WTC11 (cell line): Measurements from ENCODE around the gene NFATC1. TPM values are rescaled to one million over a fixed set of nuclear protein-coding genes. Genes with fewer than 3 reads are reported as not detected.

Source experiments
- ATAC-seq: fragments of 200-7000 bp; cut with Tn5 transposase; 2 replicates; pipeline ENCODE4 v1.10.0; 2021; ENCODE audit warnings: mild to moderate bottlenecking, moderate library complexity
- CTCF ChIA-PET: fragments of 300-600 bp; sonication (Branson Sonifier 250); formaldehyde crosslinking; loops from one replicate; lab custom pipeline; 2021; ENCODE audit warnings: antibody characterized with exemption; lab: Charles Lee
- POLR2A ChIA-PET: fragments of 350-600 bp; sonication (Branson Sonifier 250); formaldehyde crosslinking; loops from one replicate; lab custom pipeline; 2021; ENCODE audit warnings: antibody characterized with exemption; lab: Charles Lee
- DNase-seq: peaks from one replicate; pipeline ENCODE4 v3.0.0; 2021; ENCODE audit warnings: low spot score
- H3K27ac Mint-ChIP-seq: 2 replicates; pipeline ENCODE4 v1.8.0; 2021; ENCODE audit warnings: mixed read lengths
- H3K27me3 Mint-ChIP-seq: 2 replicates; pipeline ENCODE4 v1.8.0; 2021; ENCODE audit warnings: low read depth, mild to moderate bottlenecking, moderate library complexity, mixed read lengths
- H3K36me3 Mint-ChIP-seq: 2 replicates; pipeline ENCODE4 v1.8.0; 2021; ENCODE audit warnings: mixed read lengths
- H3K4me1 Mint-ChIP-seq: 2 replicates; pipeline ENCODE4 v1.8.0; 2022; ENCODE audit warnings: mixed read lengths
- H3K4me3 Mint-ChIP-seq: 2 replicates; pipeline ENCODE4 v1.8.0; 2021; ENCODE audit warnings: mild to moderate bottlenecking, moderate library complexity, mixed read lengths
- H3K9me3 Mint-ChIP-seq: 2 replicates; pipeline ENCODE4 v1.8.0; 2021; ENCODE audit warnings: mixed read lengths
- CREB1 ChIP-seq: sonication (generic); formaldehyde crosslinking; IDR thresholded peaks from 2 replicates; pipeline ENCODE4 v1.8.0; 2023; ENCODE audit warnings: mild to moderate bottlenecking, missing genetic modification reagents
- GABPB1 ChIP-seq: sonication (generic); formaldehyde crosslinking; IDR thresholded peaks from 2 replicates; pipeline ENCODE4 v1.8.1; 2023; ENCODE audit warnings: mild to moderate bottlenecking, missing genetic modification reagents
- GRHL2 ChIP-seq: fragments of 250-450 bp; sonication (Bioruptor Pico); IDR thresholded peaks from 2 replicates; pipeline ENCODE4 v1.8.0; 2022; ENCODE audit warnings: mild to moderate bottlenecking, moderate library complexity; ENCODE audit not compliant: insufficient replicate concordance, severe bottlenecking
- OVOL2 ChIP-seq: fragments of 250-450 bp; sonication (Bioruptor Pico); IDR thresholded peaks from 2 replicates; pipeline ENCODE4 v1.9.0; 2021; ENCODE audit warnings: mild to moderate bottlenecking, borderline replicate concordance
- SMAD4 ChIP-seq: sonication (generic); formaldehyde crosslinking; IDR thresholded peaks from 2 replicates; pipeline ENCODE4 v1.8.0; 2022; ENCODE audit warnings: mild to moderate bottlenecking, missing genetic modification reagents
- TCF7 ChIP-seq: sonication (generic); formaldehyde crosslinking; IDR thresholded peaks from 2 replicates; pipeline ENCODE4 v1.8.0; 2022; ENCODE audit warnings: mild to moderate bottlenecking, low read depth, missing genetic modification reagents, moderate library complexity
- ZNF232 ChIP-seq: sonication (generic); formaldehyde crosslinking; IDR thresholded peaks from 2 replicates; pipeline ENCODE4 v1.8.0; 2022; ENCODE audit warnings: mild to moderate bottlenecking, missing genetic modification reagents
- total RNA-seq: library from RNA; stranded (reverse); gene quantifications from 3 replicates; pipeline ENCODE4 v1.2.3, GENCODE V29; 2021
- TF ChIP-seq, protein P1 (sequence below): fragments of 250-450 bp; sonication (Bioruptor Pico); IDR thresholded peaks from 2 replicates; pipeline ENCODE4 v2.1.2; 2022; ENCODE audit warnings: mild to moderate bottlenecking, moderate library complexity
- TF ChIP-seq, protein P2 (sequence below): sonication (generic); formaldehyde crosslinking; IDR thresholded peaks from 2 replicates; pipeline ENCODE4 v1.8.0; 2022; ENCODE audit warnings: mild to moderate bottlenecking, missing genetic modification reagents
- TF ChIP-seq, protein P3 (sequence below): fragments of 200-600 bp; IDR thresholded peaks from 2 replicates; pipeline ENCODE4 v1.8.0; 2022; ENCODE audit warnings: antibody characterized with exemption
- TF ChIP-seq, protein P4 (sequence below): sonication (generic); formaldehyde crosslinking; IDR thresholded peaks from 2 replicates; pipeline ENCODE4 v1.8.1; 2022; ENCODE audit warnings: low read depth, missing genetic modification reagents, borderline replicate concordance

NFATC1 gene
- total RNA-seq, 1 experiment from 2014 or later: 20.2 TPM

DNA sequence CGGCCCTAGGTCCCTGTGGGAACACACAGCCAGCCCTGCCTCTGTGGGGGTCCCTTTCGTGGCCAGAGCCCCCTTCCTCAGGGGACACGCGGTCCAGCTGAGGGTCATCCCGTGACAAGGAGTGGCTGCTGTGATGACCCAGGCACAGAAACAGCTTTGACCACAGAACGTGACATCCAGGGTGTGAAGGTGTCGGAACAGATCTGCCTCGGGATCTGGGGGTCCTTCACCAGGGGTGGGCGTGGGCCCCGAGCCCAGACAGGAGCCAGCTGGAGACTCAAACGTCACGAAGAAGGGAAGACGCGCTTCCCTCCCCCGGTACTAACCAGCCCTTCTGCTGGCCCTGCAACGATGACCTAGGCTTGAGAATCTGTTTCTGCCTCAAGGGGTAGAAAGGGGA, 75.9 kb downstream of the NFATC1 start (continued):
- TF ChIP-seq, protein P1, sequence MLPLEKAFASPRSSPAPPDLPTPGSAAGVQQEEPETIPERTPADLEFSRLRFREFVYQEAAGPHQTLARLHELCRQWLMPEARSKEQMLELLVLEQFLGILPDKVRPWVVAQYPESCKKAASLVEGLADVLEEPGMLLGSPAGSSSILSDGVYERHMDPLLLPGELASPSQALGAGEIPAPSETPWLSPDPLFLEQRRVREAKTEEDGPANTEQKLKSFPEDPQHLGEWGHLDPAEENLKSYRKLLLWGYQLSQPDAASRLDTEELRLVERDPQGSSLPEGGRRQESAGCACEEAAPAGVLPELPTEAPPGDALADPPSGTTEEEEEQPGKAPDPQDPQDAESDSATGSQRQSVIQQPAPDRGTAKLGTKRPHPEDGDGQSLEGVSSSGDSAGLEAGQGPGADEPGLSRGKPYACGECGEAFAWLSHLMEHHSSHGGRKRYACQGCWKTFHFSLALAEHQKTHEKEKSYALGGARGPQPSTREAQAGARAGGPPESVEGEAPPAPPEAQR (CRISPR knock-in tag): no peak
- TF ChIP-seq GABPB1 (CRISPR knock-in tag): no peak

DNA sequence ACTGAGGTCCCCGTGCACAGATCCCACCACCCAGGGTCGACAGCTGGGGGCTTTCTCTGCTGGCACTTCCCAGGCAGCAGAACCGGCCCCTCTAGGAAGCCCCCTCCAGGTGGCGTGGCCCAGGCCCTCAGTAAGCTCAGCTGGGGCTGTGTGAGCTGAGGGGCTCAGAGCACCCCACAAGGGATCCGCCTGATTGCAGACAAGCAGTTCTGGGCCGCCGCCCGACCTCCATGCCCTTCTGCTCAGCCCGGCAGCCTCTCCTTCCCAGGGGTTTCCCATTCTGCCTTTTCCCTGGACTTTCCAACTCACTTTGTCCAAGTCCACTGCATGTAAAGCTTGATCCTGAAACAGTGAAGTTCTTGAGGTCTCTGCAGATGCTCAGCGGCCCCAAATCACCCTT, 76.4 kb downstream of the NFATC1 start:
- no peak for DNase-seq
- H3K4me3 Mint-ChIP-seq: no peak overlapping the region
- ATAC-seq: no peak
- TF ChIP-seq OVOL2 (CRISPR knock-in tag): 0 out of 2 replicates have a peak, but pooled peaks have one; percentile 4
- TF ChIP-seq, protein P1 (CRISPR knock-in tag): no peak
- H3K9me3 Mint-ChIP-seq: no peaks in the 10 kb centered on the region
- 0 out of 2 replicates have a peak, but pooled peaks cover 4% of the 10 kb centered on the region for H3K4me1 Mint-ChIP-seq
- ChIA-PET POLR2A (interaction anchor here (0.5 kb wide), 1 partner anchor 117 kb away, joined by 5 read pairs; no protein-coding TSS in a partner anchor), CTCF (interaction anchor here (0.8 kb wide), 1 partner anchor 94 kb away, joined by 4 read pairs; no protein-coding TSS in a partner anchor)
- peaks cover 2% of the 10 kb centered on the region; the same call in 1 of the 2 replicates for H3K36me3 Mint-ChIP-seq
- no peaks in the 10 kb centered on the region for H3K27me3 Mint-ChIP-seq
- no peak overlapping the region for H3K27ac Mint-ChIP-seq

DNA sequence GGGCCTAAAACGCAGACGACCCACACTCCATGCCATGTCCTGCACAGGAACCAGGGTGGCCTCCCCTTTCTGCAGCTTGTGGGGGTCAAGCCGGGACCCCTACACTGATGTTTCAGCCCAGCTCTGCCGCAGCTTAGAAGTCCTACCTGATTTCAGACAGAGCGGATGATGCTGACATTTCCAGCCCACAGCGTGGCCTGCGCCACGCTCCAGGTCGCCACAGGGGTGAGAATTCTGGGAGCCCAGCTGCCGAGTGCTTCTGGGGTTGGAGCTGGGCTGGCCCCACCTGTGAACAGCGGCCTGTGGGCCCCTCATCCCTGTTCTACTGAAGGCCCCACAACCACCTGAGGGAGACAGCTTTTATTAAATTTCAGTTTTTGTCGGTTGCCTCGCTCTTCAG, 77.2 kb downstream of the NFATC1 start:
- no peaks in the 10 kb centered on the region for H3K27me3 Mint-ChIP-seq

More for the DNA sequence above, 77.2 kb downstream of the NFATC1 start:
- DNase-seq: no peak
- no peak overlapping the region for H3K4me3 Mint-ChIP-seq
- ATAC-seq: no peak
- POLR2A ChIA-PET: interaction anchor here (0.5 kb wide), 1 partner anchor 116 kb away, joined by 5 read pairs; no protein-coding TSS in a partner anchor
- TF ChIP-seq ZNF232 (no peak), SMAD4 (no peak), CREB1 (CRISPR knock-in tag) (no peak), GRHL2 (CRISPR knock-in tag) (no peak), TCF7 (CRISPR knock-in tag) (no peak)
- TF ChIP-seq, protein P2, sequence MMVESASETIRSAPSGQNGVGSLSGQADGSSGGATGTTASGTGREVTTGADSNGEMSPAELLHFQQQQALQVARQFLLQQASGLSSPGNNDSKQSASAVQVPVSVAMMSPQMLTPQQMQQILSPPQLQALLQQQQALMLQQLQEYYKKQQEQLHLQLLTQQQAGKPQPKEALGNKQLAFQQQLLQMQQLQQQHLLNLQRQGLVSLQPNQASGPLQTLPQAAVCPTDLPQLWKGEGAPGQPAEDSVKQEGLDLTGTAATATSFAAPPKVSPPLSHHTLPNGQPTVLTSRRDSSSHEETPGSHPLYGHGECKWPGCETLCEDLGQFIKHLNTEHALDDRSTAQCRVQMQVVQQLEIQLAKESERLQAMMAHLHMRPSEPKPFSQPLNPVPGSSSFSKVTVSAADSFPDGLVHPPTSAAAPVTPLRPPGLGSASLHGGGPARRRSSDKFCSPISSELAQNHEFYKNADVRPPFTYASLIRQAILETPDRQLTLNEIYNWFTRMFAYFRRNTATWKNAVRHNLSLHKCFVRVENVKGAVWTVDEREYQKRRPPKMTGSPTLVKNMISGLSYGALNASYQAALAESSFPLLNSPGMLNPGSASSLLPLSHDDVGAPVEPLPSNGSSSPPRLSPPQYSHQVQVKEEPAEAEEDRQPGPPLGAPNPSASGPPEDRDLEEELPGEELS: no peak
- TF ChIP-seq, protein P3, sequence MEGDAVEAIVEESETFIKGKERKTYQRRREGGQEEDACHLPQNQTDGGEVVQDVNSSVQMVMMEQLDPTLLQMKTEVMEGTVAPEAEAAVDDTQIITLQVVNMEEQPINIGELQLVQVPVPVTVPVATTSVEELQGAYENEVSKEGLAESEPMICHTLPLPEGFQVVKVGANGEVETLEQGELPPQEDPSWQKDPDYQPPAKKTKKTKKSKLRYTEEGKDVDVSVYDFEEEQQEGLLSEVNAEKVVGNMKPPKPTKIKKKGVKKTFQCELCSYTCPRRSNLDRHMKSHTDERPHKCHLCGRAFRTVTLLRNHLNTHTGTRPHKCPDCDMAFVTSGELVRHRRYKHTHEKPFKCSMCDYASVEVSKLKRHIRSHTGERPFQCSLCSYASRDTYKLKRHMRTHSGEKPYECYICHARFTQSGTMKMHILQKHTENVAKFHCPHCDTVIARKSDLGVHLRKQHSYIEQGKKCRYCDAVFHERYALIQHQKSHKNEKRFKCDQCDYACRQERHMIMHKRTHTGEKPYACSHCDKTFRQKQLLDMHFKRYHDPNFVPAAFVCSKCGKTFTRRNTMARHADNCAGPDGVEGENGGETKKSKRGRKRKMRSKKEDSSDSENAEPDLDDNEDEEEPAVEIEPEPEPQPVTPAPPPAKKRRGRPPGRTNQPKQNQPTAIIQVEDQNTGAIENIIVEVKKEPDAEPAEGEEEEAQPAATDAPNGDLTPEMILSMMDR: no peak
- TF ChIP-seq, protein P4, sequence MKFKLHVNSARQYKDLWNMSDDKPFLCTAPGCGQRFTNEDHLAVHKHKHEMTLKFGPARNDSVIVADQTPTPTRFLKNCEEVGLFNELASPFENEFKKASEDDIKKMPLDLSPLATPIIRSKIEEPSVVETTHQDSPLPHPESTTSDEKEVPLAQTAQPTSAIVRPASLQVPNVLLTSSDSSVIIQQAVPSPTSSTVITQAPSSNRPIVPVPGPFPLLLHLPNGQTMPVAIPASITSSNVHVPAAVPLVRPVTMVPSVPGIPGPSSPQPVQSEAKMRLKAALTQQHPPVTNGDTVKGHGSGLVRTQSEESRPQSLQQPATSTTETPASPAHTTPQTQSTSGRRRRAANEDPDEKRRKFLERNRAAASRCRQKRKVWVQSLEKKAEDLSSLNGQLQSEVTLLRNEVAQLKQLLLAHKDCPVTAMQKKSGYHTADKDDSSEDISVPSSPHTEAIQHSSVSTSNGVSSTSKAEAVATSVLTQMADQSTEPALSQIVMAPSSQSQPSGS (CRISPR knock-in tag): no peak
- TF ChIP-seq, all 79 proteins: peak for 0
- Mint-ChIP-seq H3K27ac (no peak overlapping the region), H3K4me1 (0 out of 2 replicates have a peak, but pooled peaks cover 4% of the 10 kb centered on the region), H3K9me3 (no peaks in the 10 kb centered on the region), H3K36me3 (peaks cover 2% of the 10 kb centered on the region; the same call in 1 of the 2 replicates)
- CTCF ChIA-PET: interaction anchor here (0.8 kb wide), 1 partner anchor 95 kb away, joined by 4 read pairs; no protein-coding TSS in a partner anchor
